HL-60 (cell line): ENCODE data around the gene JAM2.

Experiments used
- REST ChIP-seq: IDR thresholded peaks from 2 replicates; pipeline ENCODE4 v1.6.1; 2012; ENCODE audit warnings: low read depth; ENCODE audit not compliant: insufficient replicate concordance
- TF ChIP-seq, protein P1 (sequence below): IDR thresholded peaks from one replicate; pipeline ENCODE4 v1.5.1; 2011; ENCODE audit warnings: low read length, control low read depth, inconsistent platforms; ENCODE audit not compliant: insufficient read depth

- TF ChIP-seq, protein P1, sequence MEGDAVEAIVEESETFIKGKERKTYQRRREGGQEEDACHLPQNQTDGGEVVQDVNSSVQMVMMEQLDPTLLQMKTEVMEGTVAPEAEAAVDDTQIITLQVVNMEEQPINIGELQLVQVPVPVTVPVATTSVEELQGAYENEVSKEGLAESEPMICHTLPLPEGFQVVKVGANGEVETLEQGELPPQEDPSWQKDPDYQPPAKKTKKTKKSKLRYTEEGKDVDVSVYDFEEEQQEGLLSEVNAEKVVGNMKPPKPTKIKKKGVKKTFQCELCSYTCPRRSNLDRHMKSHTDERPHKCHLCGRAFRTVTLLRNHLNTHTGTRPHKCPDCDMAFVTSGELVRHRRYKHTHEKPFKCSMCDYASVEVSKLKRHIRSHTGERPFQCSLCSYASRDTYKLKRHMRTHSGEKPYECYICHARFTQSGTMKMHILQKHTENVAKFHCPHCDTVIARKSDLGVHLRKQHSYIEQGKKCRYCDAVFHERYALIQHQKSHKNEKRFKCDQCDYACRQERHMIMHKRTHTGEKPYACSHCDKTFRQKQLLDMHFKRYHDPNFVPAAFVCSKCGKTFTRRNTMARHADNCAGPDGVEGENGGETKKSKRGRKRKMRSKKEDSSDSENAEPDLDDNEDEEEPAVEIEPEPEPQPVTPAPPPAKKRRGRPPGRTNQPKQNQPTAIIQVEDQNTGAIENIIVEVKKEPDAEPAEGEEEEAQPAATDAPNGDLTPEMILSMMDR: no peak
- no peak for TF ChIP-seq REST
Measured at GRCh38 chr21:25636727-25637126, 2.3 kb upstream of the JAM2 start.
